WTC11 (cell line): ENCODE results near the gene COX4I1. TPM values are rescaled to one million over a fixed set of nuclear protein-coding genes. Genes with fewer than 3 reads are reported as not detected.

Source experiments
- ATAC-seq: fragments of 200-7000 bp; cut with Tn5 transposase; 2 replicates; pipeline ENCODE4 v1.10.0; 2021; ENCODE audit warnings: mild to moderate bottlenecking, moderate library complexity
- CTCF ChIA-PET: fragments of 300-600 bp; sonication (Branson Sonifier 250); formaldehyde crosslinking; loops from one replicate; lab custom pipeline; 2021; ENCODE audit warnings: antibody characterized with exemption; lab: Charles Lee
- POLR2A ChIA-PET: fragments of 350-600 bp; sonication (Branson Sonifier 250); formaldehyde crosslinking; loops from one replicate; lab custom pipeline; 2021; ENCODE audit warnings: antibody characterized with exemption; lab: Charles Lee
- DNase-seq: peaks from one replicate; pipeline ENCODE4 v3.0.0; 2021; ENCODE audit warnings: low spot score
- H3K27ac Mint-ChIP-seq: 2 replicates; pipeline ENCODE4 v1.8.0; 2021; ENCODE audit warnings: mixed read lengths
- H3K27me3 Mint-ChIP-seq: 2 replicates; pipeline ENCODE4 v1.8.0; 2021; ENCODE audit warnings: low read depth, mild to moderate bottlenecking, moderate library complexity, mixed read lengths
- H3K36me3 Mint-ChIP-seq: 2 replicates; pipeline ENCODE4 v1.8.0; 2021; ENCODE audit warnings: mixed read lengths
- H3K4me1 Mint-ChIP-seq: 2 replicates; pipeline ENCODE4 v1.8.0; 2022; ENCODE audit warnings: mixed read lengths
- H3K4me3 Mint-ChIP-seq: 2 replicates; pipeline ENCODE4 v1.8.0; 2021; ENCODE audit warnings: mild to moderate bottlenecking, moderate library complexity, mixed read lengths
- H3K9me3 Mint-ChIP-seq: 2 replicates; pipeline ENCODE4 v1.8.0; 2021; ENCODE audit warnings: mixed read lengths
- AFF4 ChIP-seq: sonication (generic); formaldehyde crosslinking; IDR thresholded peaks from 2 replicates; pipeline ENCODE4 v1.8.1; 2023; ENCODE audit warnings: mild to moderate bottlenecking, missing genetic modification reagents, borderline replicate concordance
- ATF3 ChIP-seq: sonication (generic); formaldehyde crosslinking; conservative IDR thresholded peaks from 2 replicates; pipeline ENCODE4 v1.8.1; 2022; ENCODE audit warnings: mild to moderate bottlenecking, missing genetic modification reagents
- CBFB ChIP-seq: sonication (generic); formaldehyde crosslinking; IDR thresholded peaks from 2 replicates; pipeline ENCODE4 v1.8.1; 2022; ENCODE audit warnings: mild to moderate bottlenecking, low read depth, missing genetic modification reagents
- CREM ChIP-seq: sonication (generic); formaldehyde crosslinking; IDR thresholded peaks from 2 replicates; pipeline ENCODE4 v1.8.1; 2022; ENCODE audit warnings: mild to moderate bottlenecking, missing genetic modification reagents, moderate library complexity
- E2F1 ChIP-seq: sonication (generic); formaldehyde crosslinking; IDR thresholded peaks from 2 replicates; pipeline ENCODE4 v1.8.0; 2022; ENCODE audit warnings: mild to moderate bottlenecking, missing genetic modification reagents
- FOXJ3 ChIP-seq: sonication (generic); formaldehyde crosslinking; IDR thresholded peaks from 2 replicates; pipeline ENCODE4 v1.9.0; 2021; ENCODE audit warnings: missing genetic modification reagents, mild to moderate bottlenecking, borderline replicate concordance
- GABPB1 ChIP-seq: sonication (generic); formaldehyde crosslinking; IDR thresholded peaks from 2 replicates; pipeline ENCODE4 v1.8.1; 2023; ENCODE audit warnings: mild to moderate bottlenecking, missing genetic modification reagents
- GRHL2 ChIP-seq: fragments of 250-450 bp; sonication (Bioruptor Pico); IDR thresholded peaks from 2 replicates; pipeline ENCODE4 v1.8.0; 2022; ENCODE audit warnings: mild to moderate bottlenecking, moderate library complexity; ENCODE audit not compliant: insufficient replicate concordance, severe bottlenecking
- IRF1 ChIP-seq: sonication (generic); formaldehyde crosslinking; IDR thresholded peaks from 2 replicates; pipeline ENCODE4 v1.8.0; 2023; ENCODE audit warnings: missing genetic modification reagents
- MXD4 ChIP-seq: fragments of 250-450 bp; sonication (Bioruptor Pico); IDR thresholded peaks from 2 replicates; pipeline ENCODE4 v1.8.0; 2021; ENCODE audit warnings: mild to moderate bottlenecking, moderate library complexity, borderline replicate concordance
- NR2C2 ChIP-seq: sonication (generic); formaldehyde crosslinking; IDR thresholded peaks from 2 replicates; pipeline ENCODE4 v1.8.0; 2022; ENCODE audit warnings: mild to moderate bottlenecking, missing genetic modification reagents
- PREB ChIP-seq: sonication (generic); formaldehyde crosslinking; IDR thresholded peaks from 2 replicates; pipeline ENCODE4 v1.8.1; 2022; ENCODE audit warnings: mild to moderate bottlenecking, missing genetic modification reagents, moderate library complexity, borderline replicate concordance
- TEAD1 ChIP-seq: sonication (generic); formaldehyde crosslinking; IDR thresholded peaks from 2 replicates; pipeline ENCODE4 v1.8.0; 2022; ENCODE audit warnings: mild to moderate bottlenecking, missing genetic modification reagents
- ZMAT4 ChIP-seq: fragments of 250-450 bp; sonication (Bioruptor Pico); IDR thresholded peaks from 2 replicates; pipeline ENCODE4 v1.9.0; 2021; ENCODE audit warnings: mild to moderate bottlenecking
- ZNF232 ChIP-seq: sonication (generic); formaldehyde crosslinking; IDR thresholded peaks from 2 replicates; pipeline ENCODE4 v1.8.0; 2022; ENCODE audit warnings: mild to moderate bottlenecking, missing genetic modification reagents
- ZNF396 ChIP-seq: fragments of 250-450 bp; sonication (Bioruptor Pico); IDR thresholded peaks from 2 replicates; pipeline ENCODE4 v1.8.0; 2021; ENCODE audit warnings: mild to moderate bottlenecking, moderate library complexity, borderline replicate concordance
- total RNA-seq: library from RNA; stranded (reverse); gene quantifications from 3 replicates; pipeline ENCODE4 v1.2.3, GENCODE V29; 2021

COX4I1 gene
- total RNA-seq, 1 experiment from 2014 or later, result 618 TPM

- Mint-ChIP-seq H3K36me3 (no peaks in the 10 kb centered on the region), H3K4me3 (no peak overlapping the region), H3K27me3 (no peaks in the 10 kb centered on the region), H3K9me3 (peaks cover 2% of the 10 kb centered on the region), H3K27ac (no peak overlapping the region), H3K4me1 (peaks cover 9% of the 10 kb centered on the region)
- POLR2A ChIA-PET, result no interaction called here
- DNase-seq, result no peak
- no peak for ATAC-seq
- TF ChIP-seq NR2C2 (CRISPR knock-in tag), result no peak
- TF ChIP-seq GABPB1, result peak; percentile 83
- TF ChIP-seq TEAD1 (CRISPR knock-in tag), result no peak
- CTCF ChIA-PET, result interaction anchor here (1.2 to 2.6 kb wide), 3 partner anchors 12 to 29 kb away, joined by 4 to 13 read pairs (median 7); no protein-coding TSS in a partner anchor
Measured at GRCh38 chr16:85847681-85848601, 48.4 kb downstream of the COX4I1 start.

GRCh38 chr16:85848986-85849385 is 49.5 kb downstream of the COX4I1 start:
- H3K4me3 Mint-ChIP-seq, result no peak overlapping the region
- no peaks in the 10 kb centered on the region for H3K9me3 Mint-ChIP-seq
- H3K27ac Mint-ChIP-seq, result no peak overlapping the region
- peaks cover 9% of the 10 kb centered on the region for H3K4me1 Mint-ChIP-seq
- no peak for TF ChIP-seq AFF4 (CRISPR knock-in tag)
- no peak for TF ChIP-seq IRF1 (CRISPR knock-in tag)
- TF ChIP-seq E2F1 (CRISPR knock-in tag), result no peak
- no peak for TF ChIP-seq PREB (CRISPR knock-in tag)
- TF ChIP-seq ZMAT4 (CRISPR knock-in tag), result no peak
- POLR2A ChIA-PET, result no interaction called here
- no peaks in the 10 kb centered on the region for H3K36me3 Mint-ChIP-seq
- DNase-seq (no peak), ATAC-seq (no peak)
- H3K27me3 Mint-ChIP-seq, result no peaks in the 10 kb centered on the region
- CTCF ChIA-PET, result interaction anchor here (0.7 to 2.6 kb wide), 5 partner anchors 11 to 1852 kb away, joined by 3 to 13 read pairs (median 7); no protein-coding TSS in a partner anchor

GRCh38 chr16:85849388-85849787 is 49.9 kb downstream of the COX4I1 start:
- ChIA-PET CTCF (interaction anchor here (0.7 to 2.6 kb wide), 5 partner anchors 10 to 1852 kb away, joined by 3 to 13 read pairs (median 7); no protein-coding TSS in a partner anchor), POLR2A (no interaction called here)
- H3K4me3 Mint-ChIP-seq, result no peak overlapping the region
- DNase-seq (no peak), ATAC-seq (no peak)
- no peaks in the 10 kb centered on the region for H3K27me3 Mint-ChIP-seq
- H3K36me3 Mint-ChIP-seq, result no peaks in the 10 kb centered on the region
- H3K9me3 Mint-ChIP-seq, result no peaks in the 10 kb centered on the region
- no peak overlapping the region for H3K27ac Mint-ChIP-seq
- H3K4me1 Mint-ChIP-seq, result peaks cover 9% of the 10 kb centered on the region
- TF ChIP-seq FOXJ3 (CRISPR knock-in tag), result no peak
- TF ChIP-seq E2F1 (CRISPR knock-in tag), result no peak
- no peak for TF ChIP-seq MXD4 (CRISPR knock-in tag)
- no peak for TF ChIP-seq CBFB (CRISPR knock-in tag)
- TF ChIP-seq IRF1 (CRISPR knock-in tag), result no peak
- no peak for TF ChIP-seq CREM (CRISPR knock-in tag)
- TF ChIP-seq GRHL2 (CRISPR knock-in tag), result no peak
- no peak for TF ChIP-seq ZNF396 (CRISPR knock-in tag)
- TF ChIP-seq ZNF232 (CRISPR knock-in tag), result no peak
- no peak for TF ChIP-seq PREB (CRISPR knock-in tag)
- no peak for TF ChIP-seq ATF3
